Tibial nerve (tissue), 3 donors: Measurements from ENCODE around the gene PUS7.

Experiments used
- CTCF ChIP-seq, 5 experiments: fragments of 200-600 bp in 3 of 5; fragments of 450-650 bp in 2 of 5; sonication (generic) in 3 of 5; IDR thresholded peaks; one replicate each; pipeline ENCODE4 v1.5.1; 2016 to 2019; ENCODE audit warnings: antibody characterized with exemption in 5 of 5, mild to moderate bottlenecking in 3 of 5, moderate library complexity in 2 of 5
- POLR2A ChIP-seq, 2 donors: fragments of 450-650 bp; IDR thresholded peaks; one replicate each; pipeline ENCODE4 v1.6.1; 2017; ENCODE audit warnings: antibody characterized with exemption in 2 of 2, mild to moderate bottlenecking in 2 of 2, moderate library complexity in 2 of 2

DNA sequence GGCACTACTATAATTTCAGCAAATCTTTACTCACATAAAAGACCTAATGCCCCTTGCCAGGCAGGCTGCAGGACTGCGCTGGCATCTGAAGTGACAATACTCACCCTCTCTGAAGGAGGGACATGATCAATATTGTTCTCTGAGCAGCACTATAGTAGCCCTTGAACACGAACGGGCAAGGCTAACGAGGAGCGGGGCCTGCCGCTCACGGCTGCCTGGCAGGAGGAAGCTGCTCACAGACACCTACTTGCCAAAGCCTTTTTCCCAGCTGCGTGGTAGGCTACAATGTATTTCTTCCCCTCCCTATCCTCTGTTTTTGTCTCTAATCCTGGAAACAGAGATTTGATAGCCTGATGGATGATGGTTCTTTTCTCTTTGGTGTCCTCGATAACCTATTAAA lies 19.9 kb downstream of the PUS7 start:
- TF ChIP-seq CTCF (IDR thresholded peaks at IDR 0.05) (no peak), POLR2A (IDR thresholded peaks at IDR 0.05) (no peak)
